ENCODE measurements around the gene FMO1. TPM values are rescaled to one million over a fixed set of nuclear protein-coding genes. Genes with fewer than 3 reads are reported as not detected.

Gene FMO1
- total and polyA plus RNA-seq, 7 experiments from 2014 or later, result not detected

GRCh38 chr1:171300401-171300800, 52.1 kb downstream of the FMO1 start:
- H3K36me3 Mint-ChIP-seq, result peaks cover 0 to 18% (median 6%) of the 10 kb centered on the region in 5 donors
- ChIA-PET CTCF (interaction anchor here (0.6 kb wide), 1 partner anchor 12 kb away, joined by 3 read pairs; no protein-coding TSS in a partner anchor), POLR2A (no interaction called here)
- intact Hi-C loops (cut with micrococcal nuclease), result no loop called here
- H3K9me3 Mint-ChIP-seq, result peaks cover 7 to 60% (median 34%) of the 10 kb centered on the region in 11 donors
- Histone ChIP-seq H3K9me3 (ENCODE audit: control insufficient read depth in 2 of 3, low read length in 3 of 3) (peaks cover 0 to 13% (median 0%) of the 10 kb centered on the region in 3 experiments), H3K27ac (ENCODE audit: low read depth, low read length) (no peak overlapping the region), H3K36me3 (ENCODE audit: control insufficient read depth in 2 of 3, insufficient read depth in 3 of 3, low read length in 3 of 3) (no peaks in the 10 kb centered on the region), H3K27me3 (ENCODE audit: control insufficient read depth in 2 of 2, insufficient read depth in 2 of 2, low read length in 2 of 2) (no peaks in the 10 kb centered on the region), H3K4me3 (ENCODE audit: low read length) (no peak overlapping the region), H3K4me1 (ENCODE audit: control insufficient read depth in 2 of 2, insufficient read depth in 2 of 2, low read length in 2 of 2) (no peaks in the 10 kb centered on the region)
- no peak overlapping the region for H3K27ac Mint-ChIP-seq
- H3K27me3 Mint-ChIP-seq, result peaks cover 2 to 49% (median 25%) of the 10 kb centered on the region in 5 donors
- DNase-seq (no peak), ATAC-seq (no peak)
- no peak overlapping the region for H3K4me3 Mint-ChIP-seq
- H3K4me1 Mint-ChIP-seq, result no peaks in the 10 kb centered on the region

DNA sequence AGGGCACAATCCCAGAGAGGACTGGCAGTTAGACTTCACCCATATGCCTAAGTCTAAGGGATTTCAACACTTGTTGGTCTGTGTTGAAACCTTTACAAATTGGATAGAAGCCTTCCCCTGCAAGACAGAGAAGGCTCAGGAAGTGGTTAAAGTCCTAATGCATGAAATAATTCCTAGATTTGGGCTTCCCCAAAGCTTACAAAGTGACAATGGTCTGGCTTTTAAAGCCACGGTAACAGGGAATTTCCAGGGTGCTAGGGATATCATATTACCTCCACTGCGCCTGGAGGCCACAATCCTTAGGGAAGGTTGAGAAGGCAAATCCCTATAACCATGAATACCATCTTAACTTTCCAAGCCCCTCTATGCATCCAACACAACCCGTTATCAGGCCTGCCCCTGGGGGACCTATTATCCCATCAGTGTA, 62.4 kb downstream of the FMO1 start:
- Histone ChIP-seq H3K27ac (ENCODE audit: low read depth, low read length) (no peak overlapping the region), H3K4me3 (ENCODE audit: low read length) (no peak overlapping the region), H3K9me3 (ENCODE audit: control insufficient read depth in 2 of 3, low read length in 3 of 3) (no peaks in the 10 kb centered on the region), H3K36me3 (ENCODE audit: control insufficient read depth in 2 of 3, insufficient read depth in 3 of 3, low read length in 3 of 3) (no peaks in the 10 kb centered on the region), H3K4me1 (ENCODE audit: control insufficient read depth in 2 of 2, insufficient read depth in 2 of 2, low read length in 2 of 2) (peaks cover 5 to 7% of the 10 kb centered on the region in 2 donors), H3K27me3 (ENCODE audit: control insufficient read depth in 2 of 2, insufficient read depth in 2 of 2, low read length in 2 of 2) (no peaks in the 10 kb centered on the region)
- ATAC-seq, result no peak
- H3K27ac Mint-ChIP-seq, result no peak overlapping the region
- DNase-seq, result no peak
- no peak overlapping the region for H3K4me3 Mint-ChIP-seq
- H3K9me3 Mint-ChIP-seq, result no peaks in the 10 kb centered on the region
- H3K36me3 Mint-ChIP-seq, result no peaks in the 10 kb centered on the region
- intact Hi-C loops (cut with micrococcal nuclease), result loop anchor here (5.0 to 10.0 kb wide), 9 partner anchors 228 to 1946 kb away; partner anchors contain the start of genes BLZF1 (in 1 of the 2), GORAB (in 1 of the 2), KIFAP3 (in 1 of the 2) and NME7 (in 1 of the 2)
- peaks cover 0 to 2% (median 0%) of the 10 kb centered on the region in 5 donors for H3K27me3 Mint-ChIP-seq
- peaks cover 4 to 23% (median 16%) of the 10 kb centered on the region in 7 donors for H3K4me1 Mint-ChIP-seq
- CTCF ChIA-PET, result no interaction called here
- POLR2A ChIA-PET, result no interaction called here

DNA sequence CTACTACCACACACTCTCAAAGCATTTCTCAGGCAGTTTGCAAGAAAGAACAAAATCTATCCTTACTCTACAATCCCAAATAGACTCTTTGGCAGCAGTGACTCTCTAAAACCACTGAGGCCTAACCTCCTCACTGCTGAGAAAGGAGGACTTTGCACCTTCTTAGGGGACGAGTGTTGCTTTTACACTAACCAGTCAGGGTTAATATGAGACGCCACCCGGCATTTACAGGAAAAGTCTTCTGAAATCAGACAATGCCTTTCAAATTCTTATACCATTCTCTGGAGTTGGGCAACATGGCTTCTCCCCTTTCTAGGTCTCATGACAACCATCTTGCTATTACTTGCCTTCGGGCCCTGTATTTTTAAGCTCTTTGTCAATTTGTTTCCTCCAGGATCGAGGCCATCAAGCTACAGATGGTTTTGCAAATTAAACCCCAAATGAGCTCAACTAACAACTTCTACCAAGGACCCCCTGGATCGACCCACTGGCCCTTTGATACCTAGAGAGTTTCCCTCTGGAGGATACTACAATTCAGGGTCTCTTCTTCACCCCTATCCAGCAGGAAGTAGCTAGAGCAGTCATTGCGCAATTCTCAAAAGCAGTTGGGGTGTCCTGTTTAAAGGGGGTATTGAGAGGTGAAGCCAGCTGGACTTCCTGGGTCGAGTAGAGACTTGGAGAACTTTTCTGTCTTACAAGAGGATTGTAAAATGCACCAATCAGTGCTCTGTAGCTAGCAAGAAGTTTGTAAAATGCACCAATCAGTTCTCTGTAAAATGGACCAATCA, 63.7 kb downstream of the FMO1 start:
- H3K36me3 Mint-ChIP-seq, result peaks cover 0 to under 1% (median 0%) of the 10 kb centered on the region in 5 donors
- Histone ChIP-seq H3K27ac (ENCODE audit: low read depth, low read length) (no peak overlapping the region), H3K27me3 (ENCODE audit: control insufficient read depth in 2 of 2, insufficient read depth in 2 of 2, low read length in 2 of 2) (no peaks in the 10 kb centered on the region), H3K9me3 (ENCODE audit: control insufficient read depth in 2 of 3, low read length in 3 of 3) (no peaks in the 10 kb centered on the region), H3K4me1 (ENCODE audit: control insufficient read depth in 2 of 2, insufficient read depth in 2 of 2, low read length in 2 of 2) (peaks cover 5 to 7% of the 10 kb centered on the region in 2 donors), H3K4me3 (ENCODE audit: low read length) (no peak overlapping the region), H3K36me3 (ENCODE audit: control insufficient read depth in 2 of 3, insufficient read depth in 3 of 3, low read length in 3 of 3) (no peaks in the 10 kb centered on the region)
- H3K27ac Mint-ChIP-seq, result peak overlapping the region in 1 of 9 donors; percentile 13
- DNase-seq (no peak), ATAC-seq (no peak)
- H3K27me3 Mint-ChIP-seq, result no peaks in the 10 kb centered on the region
- H3K4me1 Mint-ChIP-seq, result peaks cover 4 to 28% (median 23%) of the 10 kb centered on the region in 7 donors
- ChIA-PET POLR2A (no interaction called here), CTCF (interaction anchor here (1.2 to 2.8 kb wide), 3 partner anchors 66 to 619 kb away, joined by 3 to 37 read pairs (median 35); no protein-coding TSS in a partner anchor)
- no peaks in the 10 kb centered on the region for H3K9me3 Mint-ChIP-seq
- intact Hi-C loops (cut with micrococcal nuclease), result loop anchor here (5.0 to 10.0 kb wide), 9 partner anchors 230 to 1947 kb away; partner anchors contain the start of genes BLZF1 (in 1 of the 2), GORAB (in 1 of the 2), KIFAP3 (in 1 of the 2) and NME7 (in 1 of the 2)
- no peak overlapping the region for H3K4me3 Mint-ChIP-seq

DNA sequence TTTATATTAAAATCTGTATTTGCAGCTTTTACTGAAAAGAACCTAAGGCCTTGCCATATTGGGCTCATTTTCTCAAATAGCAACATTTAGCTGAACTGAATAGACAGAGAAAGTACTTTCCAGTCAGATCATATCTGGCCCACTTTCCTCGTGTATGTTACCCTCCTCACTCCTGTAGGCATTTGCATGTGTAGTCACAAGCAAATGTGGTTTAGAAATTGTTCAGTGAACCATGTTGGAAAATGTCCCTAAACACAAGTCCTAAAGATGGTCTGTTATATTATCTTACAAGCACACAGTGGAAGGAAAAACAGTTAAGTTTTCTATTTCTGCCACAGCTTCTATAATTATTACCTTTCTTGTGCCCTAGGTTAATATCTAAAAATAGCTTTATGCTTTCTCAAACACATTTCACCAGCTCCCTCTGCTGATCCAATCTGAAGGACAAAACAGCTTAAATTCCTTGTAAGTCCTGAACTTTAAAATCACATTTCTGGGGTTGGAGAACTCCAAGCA, 65.1 kb downstream of the FMO1 start:
- H3K27me3 Mint-ChIP-seq, result no peaks in the 10 kb centered on the region
- peak overlapping the region in 9 of 10 donors; percentile 35 to 86 (median 82) for H3K4me3 Mint-ChIP-seq
- H3K27ac Mint-ChIP-seq, result peak overlapping the region; percentile 30 to 96 (median 90)
- ChIA-PET CTCF (interaction anchor here (0.6 to 2.8 kb wide), 18 partner anchors 9 to 729 kb away, joined by 3 to 37 read pairs (median 4); partner anchors contain the start of gene FMO1), POLR2A (interaction anchor here (0.8 to 1.4 kb wide), 6 partner anchors 67 to 1420 kb away, joined by 3 to 4 read pairs (median 3); partner anchors contain the start of genes PRRC2C and SCYL3)
- intact Hi-C loops (cut with micrococcal nuclease), result loop anchor here (1.0 to 10.0 kb wide), 10 partner anchors 68 to 1949 kb away; partner anchors contain the start of genes BLZF1 (in 1 of the 2), GORAB (in 1 of the 2), KIFAP3 (in 1 of the 2) and NME7 (in 1 of the 2)
- Histone ChIP-seq H3K27me3 (ENCODE audit: control insufficient read depth in 2 of 2, insufficient read depth in 2 of 2, low read length in 2 of 2) (no peaks in the 10 kb centered on the region), H3K36me3 (ENCODE audit: control insufficient read depth in 2 of 3, insufficient read depth in 3 of 3, low read length in 3 of 3) (no peaks in the 10 kb centered on the region), H3K9me3 (ENCODE audit: control insufficient read depth in 2 of 3, low read length in 3 of 3) (no peaks in the 10 kb centered on the region), H3K4me1 (ENCODE audit: control insufficient read depth in 2 of 2, insufficient read depth in 2 of 2, low read length in 2 of 2) (peaks cover 5 to 7% of the 10 kb centered on the region in 2 donors), H3K27ac (ENCODE audit: low read depth, low read length) (peak overlapping the region; percentile 31), H3K4me3 (ENCODE audit: low read length) (no peak overlapping the region)
- ATAC-seq (no peak), DNase-seq (no peak)
- H3K36me3 Mint-ChIP-seq, result peaks cover 0 to 10% (median 6%) of the 10 kb centered on the region in 5 donors
- H3K4me1 Mint-ChIP-seq, result peaks cover 4 to 34% (median 26%) of the 10 kb centered on the region in 7 donors
- no peaks in the 10 kb centered on the region for H3K9me3 Mint-ChIP-seq

GRCh38 chr1:171313835-171314320, 65.6 kb downstream of the FMO1 start, which contains the start of gene FMO4:
TSS of gene FMO4 (plus strand) at chr1:171314183. CDS start at chr1:171319826, 5,643 bp downstream.
- POLR2A ChIA-PET, result interaction anchor here (0.6 to 1.4 kb wide), 7 partner anchors 68 to 1420 kb away, joined by 3 to 7 read pairs (median 3); partner anchors contain the start of genes PRRC2C and SCYL3
- no peaks in the 10 kb centered on the region for H3K27me3 Mint-ChIP-seq
- H3K4me3 Mint-ChIP-seq, result peak within 1 kb of the TSS; percentile 35 to 86 (median 81)
- peaks cover 4 to 34% (median 26%) of the 10 kb centered on the region in 7 donors for H3K4me1 Mint-ChIP-seq
- H3K27ac Mint-ChIP-seq, result peak within 1 kb of the TSS; percentile 73 to 96 (median 90)
- DNase-seq (peak; percentile 35 to 94 (median 90)), ATAC-seq (peak; percentile 100)
- H3K36me3 Mint-ChIP-seq, result peaks cover 0 to 15% (median 9%) of the 10 kb centered on the region in 5 donors
- no peaks in the 10 kb centered on the region for H3K9me3 Mint-ChIP-seq
- Histone ChIP-seq H3K4me3 (ENCODE audit: low read length) (peak within 1 kb of the TSS; percentile 26), H3K4me1 (ENCODE audit: control insufficient read depth in 2 of 2, insufficient read depth in 2 of 2, low read length in 2 of 2) (peaks cover 5 to 7% of the 10 kb centered on the region in 2 donors), H3K27ac (ENCODE audit: low read depth, low read length) (peak within 1 kb of the TSS; percentile 56), H3K27me3 (ENCODE audit: control insufficient read depth in 2 of 2, insufficient read depth in 2 of 2, low read length in 2 of 2) (no peaks in the 10 kb centered on the region), H3K36me3 (ENCODE audit: control insufficient read depth in 2 of 3, insufficient read depth in 3 of 3, low read length in 3 of 3) (peaks cover 0 to 3% (median 0%) of the 10 kb centered on the region in 3 experiments), H3K9me3 (ENCODE audit: control insufficient read depth in 2 of 3, low read length in 3 of 3) (no peaks in the 10 kb centered on the region)
- intact Hi-C loops (cut with micrococcal nuclease), result loop anchor here (1.0 to 10.0 kb wide), 20 partner anchors 69 to 1949 kb away; partner anchors contain the start of genes GORAB (in 2 of the 2), KIFAP3 (in 2 of the 2), PRRC2C (in 2 of the 2) and BLZF1 (in 1 of the 2)
- CTCF ChIA-PET, result interaction anchor here (0.6 to 2.8 kb wide), 18 partner anchors 9 to 1166 kb away, joined by 3 to 37 read pairs (median 4); partner anchors contain the start of gene FMO1

DNA sequence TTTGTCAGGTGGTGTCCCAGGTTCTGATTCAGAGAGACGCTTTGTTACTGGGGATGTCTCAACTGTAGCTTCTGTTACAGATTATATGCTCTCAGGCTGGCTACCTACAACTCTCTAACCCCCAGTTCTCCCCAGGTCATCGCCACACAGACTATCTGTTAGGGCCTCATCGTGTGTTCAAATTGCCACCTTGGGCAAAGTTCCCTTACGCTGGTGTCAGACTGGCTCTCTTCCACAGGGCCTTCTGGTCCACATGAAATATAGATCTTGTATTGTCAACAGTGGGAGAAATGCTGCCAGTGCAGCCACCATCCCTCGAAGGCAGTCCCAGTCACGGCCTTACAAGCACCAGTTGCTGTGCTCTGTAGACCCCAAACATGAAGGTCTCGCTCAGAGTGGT, 81.0 kb downstream of the FMO1 start:
- Mint-ChIP-seq H3K9me3 (peaks cover 0 to 3% (median 0%) of the 10 kb centered on the region in 11 donors), H3K27ac (no peak overlapping the region), H3K27me3 (no peaks in the 10 kb centered on the region), H3K4me3 (no peak overlapping the region), H3K36me3 (peaks cover 0 to 37% (median 15%) of the 10 kb centered on the region in 5 donors), H3K4me1 (peaks cover 0 to 6% (median 0%) of the 10 kb centered on the region in 7 donors)
- Histone ChIP-seq H3K9me3 (ENCODE audit: control insufficient read depth in 2 of 3, low read length in 3 of 3) (no peaks in the 10 kb centered on the region), H3K36me3 (ENCODE audit: control insufficient read depth in 2 of 3, insufficient read depth in 3 of 3, low read length in 3 of 3) (no peaks in the 10 kb centered on the region), H3K4me1 (ENCODE audit: control insufficient read depth in 2 of 2, insufficient read depth in 2 of 2, low read length in 2 of 2) (no peaks in the 10 kb centered on the region), H3K4me3 (ENCODE audit: low read length) (no peak overlapping the region), H3K27ac (ENCODE audit: low read depth, low read length) (no peak overlapping the region), H3K27me3 (ENCODE audit: control insufficient read depth in 2 of 2, insufficient read depth in 2 of 2, low read length in 2 of 2) (no peaks in the 10 kb centered on the region)
- ChIA-PET POLR2A (no interaction called here), CTCF (no interaction called here)
- intact Hi-C loops (cut with micrococcal nuclease), result no loop called here
- DNase-seq (no peak), ATAC-seq (no peak)
